Left lung (tissue), 10 donors: ENCODE measurements around the gene MS4A7. TPM values are rescaled to one million over a fixed set of nuclear protein-coding genes. Genes with fewer than 3 reads are reported as not detected.

Experiments
- ATAC-seq: fragments of 200-7000 bp; cut with Tn5 transposase; one replicate; pipeline ENCODE4 v1.9.1; 2020; ENCODE audit warnings: moderate library complexity
- DNase-seq, 4 donors: peaks; one replicate each; pipeline ENCODE4 v3.0.0-alpha.2; 2013 to 2020
- H3K27ac ChIP-seq, 2 donors: fragments of 200-600 bp; sonication (generic) in 1 of 2; one replicate each; pipeline versions ENCODE4 v1.5.0 to v1.8.0; 2020 to 2021
- H3K27me3 ChIP-seq, 2 donors: fragments of 200-600 bp; sonication (generic) in 1 of 2; one replicate each; pipeline versions ENCODE4 v1.5.0 to v1.8.0; 2020 to 2021
- H3K36me3 ChIP-seq, 2 donors: fragments of 200-600 bp; sonication (generic) in 1 of 2; one replicate each; pipeline versions ENCODE4 v1.5.0 to v1.8.0; 2020 to 2021
- H3K4me1 ChIP-seq, 2 donors: fragments of 200-600 bp; one replicate each; pipeline ENCODE4 v1.8.0; 2021
- H3K4me3 ChIP-seq, 2 donors: fragments of 200-600 bp; sonication (generic) in 1 of 2; one replicate each; pipeline versions ENCODE4 v1.5.0 to v1.8.0; 2020 to 2021; ENCODE audit warnings: mild to moderate bottlenecking in 1 of 2
- H3K9me3 ChIP-seq, 2 donors: fragments of 200-600 bp; sonication (generic) in 1 of 2; one replicate each; pipeline versions ENCODE4 v1.5.0 to v1.8.0; 2020 to 2021
- CTCF ChIP-seq, 2 donors: fragments of 200-600 bp; sonication (generic) in 1 of 2; IDR thresholded peaks; one replicate each; pipeline versions ENCODE4 v1.5.0 to v1.8.0; 2021; ENCODE audit warnings: antibody characterized with exemption in 2 of 2
- intact Hi-C, 2 donors: fragments of 100-400 bp; cut with DNase I; formaldehyde crosslinking; loops; one replicate each; pipeline versions ENCODE4 v1.11.2 to v1.14.2; 2022
- polyA plus RNA-seq, 6 donors: library from polyadenylated mRNA; unstranded; fragments of 120-200 nt; gene quantifications; one replicate each; pipeline ENCODE4 v1.2.1, GENCODE V29; 2013; ENCODE audit not compliant: insufficient read length in 6 of 6
- total RNA-seq, 2 donors: library from RNA; stranded (reverse); fragmentation: NEBNext Ultra II Directional; extraction: Animal tissue kit (Norgen Biotek cat#: 25700); gene quantifications; one replicate each; pipeline ENCODE4 v1.2.1, GENCODE V29; 2021
- donor health status: DM: no; HTN: yes; CAD: no.
- donor health status: DM: no; HTN: no; CAD: no.

MS4A7 gene
- total and polyA plus RNA-seq, 8 donors = 11.5 to 143 (median 17.7) TPM

GRCh38 chr11:60370252-60370810 is 8.0 kb upstream of the MS4A7 start:
- H3K27me3 ChIP-seq = no peaks in the 10 kb centered on the region
- H3K27ac ChIP-seq = peak overlapping the region; percentile 8 to 57
- H3K36me3 ChIP-seq = no peaks in the 10 kb centered on the region
- no peak for DNase-seq
- H3K9me3 ChIP-seq = peaks cover 0 to 2% of the 10 kb centered on the region in 2 donors
- intact Hi-C loops = no loop called here
- no peak for ATAC-seq
- H3K4me1 ChIP-seq = peaks cover 5 to 30% of the 10 kb centered on the region in 2 donors
- no peak overlapping the region for H3K4me3 ChIP-seq
- no peak for TF ChIP-seq CTCF (IDR thresholded peaks at IDR 0.05)

GRCh38 chr11:60370811-60371298 is 7.5 kb upstream of the MS4A7 start:
- no peak overlapping the region for H3K4me3 ChIP-seq
- H3K4me1 ChIP-seq = peaks cover 5 to 29% of the 10 kb centered on the region in 2 donors
- ATAC-seq (peak; percentile 83), DNase-seq (peak in 1 of 4 donors; percentile 33)
- H3K9me3 ChIP-seq = peaks cover 0 to 2% of the 10 kb centered on the region in 2 donors
- H3K27ac ChIP-seq = peak overlapping the region; percentile 8 to 57
- no peaks in the 10 kb centered on the region for H3K27me3 ChIP-seq
- TF ChIP-seq CTCF (IDR thresholded peaks at IDR 0.05) = no peak
- intact Hi-C loops = no loop called here
- H3K36me3 ChIP-seq = no peaks in the 10 kb centered on the region

- no peaks in the 10 kb centered on the region for H3K27me3 ChIP-seq
- DNase-seq = no peak
- TF ChIP-seq CTCF (IDR thresholded peaks at IDR 0.05) = no peak
- ATAC-seq = no peak
- no peaks in the 10 kb centered on the region for H3K36me3 ChIP-seq
- peaks cover 5 to 29% of the 10 kb centered on the region in 2 donors for H3K4me1 ChIP-seq
- H3K27ac ChIP-seq = peak overlapping the region; percentile 8 to 57
- H3K4me3 ChIP-seq = no peak overlapping the region
- H3K9me3 ChIP-seq = peaks cover 0 to 2% of the 10 kb centered on the region in 2 donors
- intact Hi-C loops = no loop called here
Measured at GRCh38 chr11:60371386-60371785, 6.9 kb upstream of the MS4A7 start.

- Histone ChIP-seq H3K27ac (peak overlapping the region; percentile 8 to 57), H3K36me3 (no peaks in the 10 kb centered on the region), H3K9me3 (peaks cover 0 to 2% of the 10 kb centered on the region in 2 donors), H3K27me3 (no peaks in the 10 kb centered on the region), H3K4me3 (no peak overlapping the region), H3K4me1 (peaks cover 5 to 29% of the 10 kb centered on the region in 2 donors)
- DNase-seq (no peak), ATAC-seq (no peak)
- intact Hi-C loops = no loop called here
- no peak for TF ChIP-seq CTCF (IDR thresholded peaks at IDR 0.05)
Measured at GRCh38 chr11:60371854-60372253, 6.5 kb upstream of the MS4A7 start.

GRCh38 chr11:60372767-60373166 is 5.6 kb upstream of the MS4A7 start:
- Histone ChIP-seq H3K36me3 (no peaks in the 10 kb centered on the region), H3K4me3 (no peak overlapping the region), H3K27me3 (no peaks in the 10 kb centered on the region), H3K4me1 (peaks cover 5 to 29% of the 10 kb centered on the region in 2 donors), H3K27ac (no peak overlapping the region), H3K9me3 (peaks cover 0 to 2% of the 10 kb centered on the region in 2 donors)
- TF ChIP-seq CTCF (IDR thresholded peaks at IDR 0.05) = no peak
- intact Hi-C loops = no loop called here
- ATAC-seq (no peak), DNase-seq (no peak)
